WERI-Rb-1 (cell line): Measurements from ENCODE around the gene TSPAN14.

Source experiments
- DNase-seq: peaks from one replicate; pipeline ENCODE4 v3.0.0-alpha.2; 2020
- H3K27ac ChIP-seq: fragments of 250-450 bp; sonication (Bioruptor Pico); 2 replicates; pipeline ENCODE4 v1.5.1; 2020; ENCODE audit warnings: mild to moderate bottlenecking, moderate library complexity
- H3K27me3 ChIP-seq: fragments of 250-450 bp; sonication (Bioruptor Pico); 2 replicates; pipeline ENCODE4 v1.5.1; 2021; ENCODE audit warnings: mild to moderate bottlenecking, low read depth, moderate library complexity; ENCODE audit not compliant: insufficient read depth, severe bottlenecking
- H3K36me3 ChIP-seq: fragments of 250-450 bp; sonication (Bioruptor Pico); 2 replicates; pipeline ENCODE4 v1.5.1; 2020; ENCODE audit warnings: mild to moderate bottlenecking, moderate library complexity
- H3K4me3 ChIP-seq: 2 replicates; pipeline ENCODE4 v1.5.1; 2011; ENCODE audit warnings: low read depth, mild to moderate bottlenecking, control low read depth, low read length
- H3K9me3 ChIP-seq: fragments of 250-450 bp; sonication (Bioruptor Pico); 2 replicates; pipeline ENCODE4 v1.5.1; 2021; ENCODE audit warnings: mild to moderate bottlenecking, moderate library complexity; ENCODE audit not compliant: severe bottlenecking
- TF ChIP-seq, protein P1 (sequence below): IDR thresholded peaks from 2 replicates; pipeline ENCODE4 v1.5.1; 2011; ENCODE audit warnings: low read depth, mild to moderate bottlenecking, control low read depth, inconsistent platforms, low read length

TSPAN14 gene

DNA sequence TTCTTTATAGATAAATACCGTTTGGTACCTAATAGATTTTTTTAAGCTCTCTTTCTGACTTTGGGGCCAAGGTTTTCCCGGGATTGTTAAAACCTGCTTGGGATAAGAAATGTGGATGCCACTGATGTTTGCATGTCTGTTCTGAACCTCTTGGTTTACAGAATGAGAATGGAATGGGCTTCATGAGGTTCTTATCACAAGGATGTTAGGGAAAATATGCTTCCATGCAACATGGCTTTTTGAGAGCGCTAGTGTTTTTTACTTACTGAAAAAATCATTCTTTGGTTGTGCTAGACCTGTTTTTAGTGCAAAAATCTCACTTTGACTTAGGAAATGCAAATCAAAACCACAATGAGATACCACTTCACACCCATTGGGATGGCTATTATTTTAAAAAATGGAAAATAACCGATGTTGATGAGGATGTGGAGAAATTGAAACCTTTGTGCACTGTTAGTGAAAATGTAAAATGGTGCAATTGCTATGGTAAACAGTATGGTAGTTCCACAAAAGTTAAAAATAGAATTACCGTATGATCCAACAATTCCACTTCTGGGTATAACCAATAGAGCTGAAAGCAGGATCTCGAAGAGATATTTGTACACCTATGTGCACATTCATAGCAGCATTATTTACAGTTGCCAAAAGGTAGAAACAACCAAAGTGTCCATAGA is 38.9 kb downstream of the TSPAN14 start:
- no peaks in the 10 kb centered on the region for H3K27me3 ChIP-seq
- H3K4me3 ChIP-seq: no peak overlapping the region
- H3K36me3 ChIP-seq: peaks cover 61% of the 10 kb centered on the region
- no peaks in the 10 kb centered on the region for H3K9me3 ChIP-seq
- DNase-seq: no peak
- TF ChIP-seq, protein P1, sequence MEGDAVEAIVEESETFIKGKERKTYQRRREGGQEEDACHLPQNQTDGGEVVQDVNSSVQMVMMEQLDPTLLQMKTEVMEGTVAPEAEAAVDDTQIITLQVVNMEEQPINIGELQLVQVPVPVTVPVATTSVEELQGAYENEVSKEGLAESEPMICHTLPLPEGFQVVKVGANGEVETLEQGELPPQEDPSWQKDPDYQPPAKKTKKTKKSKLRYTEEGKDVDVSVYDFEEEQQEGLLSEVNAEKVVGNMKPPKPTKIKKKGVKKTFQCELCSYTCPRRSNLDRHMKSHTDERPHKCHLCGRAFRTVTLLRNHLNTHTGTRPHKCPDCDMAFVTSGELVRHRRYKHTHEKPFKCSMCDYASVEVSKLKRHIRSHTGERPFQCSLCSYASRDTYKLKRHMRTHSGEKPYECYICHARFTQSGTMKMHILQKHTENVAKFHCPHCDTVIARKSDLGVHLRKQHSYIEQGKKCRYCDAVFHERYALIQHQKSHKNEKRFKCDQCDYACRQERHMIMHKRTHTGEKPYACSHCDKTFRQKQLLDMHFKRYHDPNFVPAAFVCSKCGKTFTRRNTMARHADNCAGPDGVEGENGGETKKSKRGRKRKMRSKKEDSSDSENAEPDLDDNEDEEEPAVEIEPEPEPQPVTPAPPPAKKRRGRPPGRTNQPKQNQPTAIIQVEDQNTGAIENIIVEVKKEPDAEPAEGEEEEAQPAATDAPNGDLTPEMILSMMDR: no peak
- no peak overlapping the region for H3K27ac ChIP-seq

DNA sequence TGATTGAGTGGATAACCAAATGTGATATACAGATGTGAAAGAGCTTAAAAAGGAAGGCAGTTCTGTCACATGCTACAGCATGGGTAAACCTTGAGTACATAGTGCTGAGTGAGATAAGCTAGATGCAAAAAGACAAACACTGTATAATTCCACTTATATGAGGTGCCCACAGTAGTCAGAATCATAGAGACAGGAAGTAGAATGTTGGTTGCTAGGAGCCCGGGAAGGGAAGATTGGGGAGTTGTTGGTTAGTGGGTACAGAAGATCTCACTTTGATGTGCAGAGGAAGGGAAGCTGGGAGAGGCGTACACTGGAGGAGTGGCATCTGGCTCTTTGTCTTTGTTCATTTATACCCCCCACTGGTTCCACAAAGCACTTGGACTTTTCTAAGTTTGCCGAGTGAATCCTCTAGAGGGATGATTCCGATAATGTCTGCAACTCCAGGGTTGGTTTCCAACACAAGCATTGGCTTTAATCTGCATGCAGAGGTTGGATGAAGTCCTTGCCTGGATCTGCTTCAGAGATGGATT is 39.5 kb downstream of the TSPAN14 start:
- TF ChIP-seq, protein P1: no peak

DNA sequence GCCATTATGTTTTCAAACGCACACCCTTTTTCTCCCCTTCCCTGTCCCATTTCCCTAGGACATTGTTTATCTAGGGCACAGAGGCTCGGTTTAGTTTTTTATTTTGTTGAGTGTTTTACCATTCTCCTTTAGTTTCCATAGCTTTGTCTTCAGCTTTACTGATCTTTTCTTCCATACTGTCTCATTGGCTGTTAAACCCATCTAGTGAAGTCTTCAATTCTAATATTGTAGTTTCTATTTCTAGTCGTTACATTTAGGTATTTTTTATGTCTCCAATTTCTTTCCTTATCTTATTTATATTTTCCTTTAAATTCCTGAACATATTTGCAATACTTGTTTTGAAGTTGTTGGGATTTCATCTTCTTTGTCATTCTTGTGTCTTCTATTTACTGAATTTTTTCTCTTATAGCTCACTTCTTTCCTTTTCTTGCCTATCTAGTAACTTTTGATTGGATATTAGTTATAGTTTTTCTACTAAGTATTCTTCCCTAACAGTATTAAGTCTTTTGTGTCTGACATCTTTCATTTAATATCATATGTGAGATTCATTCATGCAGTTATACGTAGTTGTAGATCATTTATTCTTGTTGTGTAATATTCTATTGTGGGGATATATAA is 42.6 kb downstream of the TSPAN14 start:
- H3K27me3 ChIP-seq: no peaks in the 10 kb centered on the region
- no peak overlapping the region for H3K27ac ChIP-seq
- TF ChIP-seq, protein P1: no peak
- H3K4me3 ChIP-seq: no peak overlapping the region
- DNase-seq: no peak
- no peaks in the 10 kb centered on the region for H3K9me3 ChIP-seq
- H3K36me3 ChIP-seq: peaks cover 35% of the 10 kb centered on the region

More for the DNA sequence above, 39.5 kb downstream of the TSPAN14 start:
- no peaks in the 10 kb centered on the region for H3K9me3 ChIP-seq
- H3K27me3 ChIP-seq: no peaks in the 10 kb centered on the region
- no peak overlapping the region for H3K4me3 ChIP-seq
- H3K27ac ChIP-seq: no peak overlapping the region
- no peak for DNase-seq
- peaks cover 61% of the 10 kb centered on the region for H3K36me3 ChIP-seq

DNA sequence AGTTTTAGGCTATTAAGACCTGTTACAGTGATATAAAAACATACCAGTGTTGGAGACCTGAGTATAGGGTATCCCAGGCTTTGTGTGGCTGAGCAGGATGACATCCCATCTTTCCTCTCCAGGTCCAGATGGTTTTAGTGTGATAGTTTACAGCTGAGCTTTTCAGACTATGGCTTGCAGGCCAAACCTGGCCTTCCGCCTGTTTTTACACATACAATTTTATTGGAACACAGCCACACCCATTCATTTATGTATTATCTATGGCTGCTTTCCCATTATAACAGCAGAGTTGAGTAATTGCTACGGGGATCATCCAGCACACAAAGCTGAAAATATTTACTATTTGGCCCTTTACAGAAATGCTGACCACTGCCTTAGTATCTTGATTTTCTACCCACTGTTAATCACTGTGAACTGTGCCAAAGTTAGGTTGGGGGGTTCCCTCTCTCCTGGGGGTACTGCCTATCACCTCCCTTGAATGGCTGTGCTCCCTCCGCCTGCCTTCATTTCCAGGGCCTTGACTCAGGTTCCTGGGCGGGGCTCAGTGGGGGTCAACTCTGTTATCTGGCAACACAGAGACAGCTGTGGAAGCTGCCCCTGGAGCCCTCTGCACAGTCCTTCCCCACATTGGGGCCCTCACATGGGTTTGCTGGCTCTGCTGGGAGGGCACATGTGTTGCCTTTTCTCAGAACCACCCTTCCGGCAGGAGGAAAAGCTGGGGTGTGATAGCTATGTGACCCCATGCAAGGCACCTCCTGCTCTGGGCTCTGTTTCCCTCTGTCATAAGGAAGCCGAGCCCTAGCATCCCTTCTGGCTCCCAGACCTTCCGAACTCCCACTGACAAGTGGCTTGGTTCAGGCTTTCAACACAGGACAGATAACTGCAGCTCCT is 43.3 kb downstream of the TSPAN14 start:
- Histone ChIP-seq H3K9me3 (no peaks in the 10 kb centered on the region), H3K27me3 (no peaks in the 10 kb centered on the region), H3K4me3 (no peak overlapping the region), H3K36me3 (peaks cover 30% of the 10 kb centered on the region), H3K27ac (peak overlapping the region; percentile 58)
- TF ChIP-seq, protein P1: no peak
- DNase-seq: no peak

DNA sequence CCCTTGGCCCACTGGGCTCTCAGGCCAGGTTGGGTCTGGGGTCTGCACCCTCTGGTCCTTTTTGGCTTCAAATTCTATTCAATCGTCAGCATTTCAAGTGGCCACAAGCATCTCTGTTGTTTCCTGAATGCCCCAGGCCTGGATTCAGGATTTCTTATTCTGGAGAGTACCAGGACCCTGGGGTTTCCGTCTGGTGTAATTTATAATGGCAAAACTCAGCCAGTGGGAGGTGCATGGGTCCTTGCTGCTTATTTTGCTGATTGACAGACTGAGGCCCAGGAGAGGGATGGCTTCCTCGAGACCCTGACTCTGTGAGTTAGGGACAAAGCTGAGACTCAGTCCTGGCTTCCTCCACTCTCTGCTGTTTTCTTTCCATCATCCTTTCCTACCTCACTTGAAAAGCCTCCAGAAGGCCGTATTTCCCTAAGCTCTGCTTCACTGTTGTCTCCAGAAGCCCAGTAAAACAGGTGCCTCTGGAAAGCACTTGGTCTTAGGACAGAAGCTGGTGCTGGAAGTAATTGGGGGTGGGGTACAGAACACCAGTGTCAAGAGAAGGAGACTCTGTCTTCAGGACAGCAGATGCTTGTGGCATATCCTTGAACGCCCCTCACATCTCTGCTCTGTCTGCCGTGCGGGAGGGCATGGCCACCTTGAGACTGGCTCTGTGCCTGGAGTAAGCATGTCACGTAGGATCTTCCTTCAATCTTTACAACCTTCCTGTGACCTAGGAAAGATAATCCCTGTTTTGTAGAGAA is 44.1 kb downstream of the TSPAN14 start:
- Histone ChIP-seq H3K9me3 (no peaks in the 10 kb centered on the region), H3K4me3 (no peak overlapping the region), H3K36me3 (peaks cover 30% of the 10 kb centered on the region), H3K27me3 (no peaks in the 10 kb centered on the region), H3K27ac (peak overlapping the region; percentile 58)
- DNase-seq: peak; percentile 43
- TF ChIP-seq, protein P1: no peak
